Natural killer cell (primary cell): ENCODE data around the gene GNRH2. TPM values are rescaled to one million over a fixed set of nuclear protein-coding genes. Genes with fewer than 3 reads are reported as not detected.

Experiments used
- ATAC-seq, 3 donors: fragments of 150-1000 bp in 2 of 3; fragments of 200-7000 bp in 1 of 3; cut with Tn5 transposase; 1 replicate in 1 of 3; 2 replicates in 2 of 3; pipeline ENCODE4 v1.10.0; 2021; ENCODE audit warnings: mild to moderate bottlenecking in 2 of 3, moderate library complexity in 2 of 3
- DNase-seq, 2 donors: peaks; one replicate each; pipeline versions ENCODE4 v3.0.0 to v3.0.0-alpha.2; 2013 to 2021; ENCODE audit warnings: mixed read lengths in 1 of 2
- H3K27ac ChIP-seq: one replicate; pipeline ENCODE4 v1.5.1; 2013; ENCODE audit warnings: mild to moderate bottlenecking, low read length
- H3K27me3 ChIP-seq: one replicate; pipeline ENCODE4 v1.6.1; 2013; ENCODE audit warnings: low read length; ENCODE audit not compliant: control insufficient read depth, insufficient read depth
- H3K36me3 ChIP-seq: one replicate; pipeline ENCODE4 v1.6.1; 2013; ENCODE audit warnings: low read length; ENCODE audit not compliant: control insufficient read depth, insufficient read depth
- H3K4me1 ChIP-seq: one replicate; pipeline ENCODE4 v1.6.1; 2013; ENCODE audit warnings: low read length; ENCODE audit not compliant: control insufficient read depth, insufficient read depth
- H3K4me3 ChIP-seq: one replicate; pipeline ENCODE4 v1.5.1; 2013; ENCODE audit warnings: low read length
- H3K9me3 ChIP-seq: one replicate; pipeline ENCODE4 v1.6.1; 2013; ENCODE audit warnings: low read length; ENCODE audit not compliant: control insufficient read depth, insufficient read depth
- H3K27ac Mint-ChIP-seq, 2 donors: one replicate each; pipeline ENCODE4 v1.8.0; 2022; ENCODE audit warnings: mild to moderate bottlenecking in 2 of 2, mixed read lengths in 2 of 2, moderate library complexity in 1 of 2
- H3K27me3 Mint-ChIP-seq, 2 donors: one replicate each; pipeline ENCODE4 v1.8.0; 2022; ENCODE audit warnings: low read depth in 2 of 2, mixed read lengths in 2 of 2
- H3K36me3 Mint-ChIP-seq: one replicate; pipeline ENCODE4 v1.8.0; 2022; ENCODE audit warnings: mixed read lengths
- H3K4me1 Mint-ChIP-seq, 2 donors: one replicate each; pipeline ENCODE4 v1.8.0; 2022; ENCODE audit warnings: mixed read lengths in 2 of 2
- H3K4me3 Mint-ChIP-seq: one replicate; pipeline ENCODE4 v1.8.0; 2022; ENCODE audit warnings: mild to moderate bottlenecking, moderate library complexity, mixed read lengths
- H3K9me3 Mint-ChIP-seq, 2 donors: one replicate each; pipeline ENCODE4 v1.8.0; 2022; ENCODE audit warnings: mixed read lengths in 2 of 2
- CTCF ChIP-seq: fragments of 200-600 bp; IDR thresholded peaks from one replicate; pipeline ENCODE4 v1.8.0; 2022; ENCODE audit warnings: antibody characterized with exemption
- WGBS: methylation state at CpG from one replicate; pipeline ENCODE4 v1.1.7; 2013; ENCODE audit warnings: missing lambda C conversion rate; ENCODE audit not compliant: insufficient coverage; 5-methylcytosine and 5-hydroxymethylcytosine counted together
- intact Hi-C: fragments of 100-400 bp; cut with micrococcal nuclease; formaldehyde crosslinking; loops from one replicate; pipeline ENCODE4 v1.14.2; 2022
- total RNA-seq, 4 donors: library from RNA; stranded (reverse); fragments of 120-200 nt in 1 of 4; gene quantifications; one replicate each; pipeline versions ENCODE4 v1.2.3 to v1.2.4, GENCODE V29; 2013 to 2022

The GNRH2 gene
- total RNA-seq, 3 donors from 2014 or later (not counting 1 experiment from before 2014, with no cell fraction given) = 0.49 to 1.2 (median 0.68) TPM

GRCh38 chr20:3092611-3093379 lies 49.4 kb downstream of the GNRH2 start:
- peaks cover 21% of the 10 kb centered on the region for H3K27me3 ChIP-seq
- WGBS = 5% methylated on average over 81 of the region's 81 CpGs
- H3K4me3 ChIP-seq = peak overlapping the region; percentile 28
- H3K36me3 ChIP-seq = no peaks in the 10 kb centered on the region
- intact Hi-C loops = no loop called here
- peaks cover 32 to 40% of the 10 kb centered on the region in 2 donors for H3K27me3 Mint-ChIP-seq
- peaks cover 18% of the 10 kb centered on the region for H3K4me1 ChIP-seq
- TF ChIP-seq CTCF = no peak
- H3K4me3 Mint-ChIP-seq = peak overlapping the region; percentile 94
- peaks cover 5 to 7% of the 10 kb centered on the region in 2 donors for H3K4me1 Mint-ChIP-seq
- no peaks in the 10 kb centered on the region for H3K36me3 Mint-ChIP-seq
- DNase-seq (peak; percentile 53 to 69), ATAC-seq (peak; percentile 50 to 63 (median 54))
- peak overlapping the region; percentile 79 to 89 for H3K27ac Mint-ChIP-seq
- H3K9me3 Mint-ChIP-seq = no peaks in the 10 kb centered on the region
- H3K9me3 ChIP-seq = no peaks in the 10 kb centered on the region
- H3K27ac ChIP-seq = no peak overlapping the region

GRCh38 chr20:3093861-3094361 lies 50.5 kb downstream of the GNRH2 start:
- no peak overlapping the region for H3K27ac ChIP-seq
- H3K9me3 Mint-ChIP-seq = no peaks in the 10 kb centered on the region
- H3K4me3 Mint-ChIP-seq = peak overlapping the region; percentile 68
- peaks cover 32 to 38% of the 10 kb centered on the region in 2 donors for H3K27me3 Mint-ChIP-seq
- 15% methylated on average over 9 of the region's 10 CpGs for WGBS
- no peaks in the 10 kb centered on the region for H3K36me3 ChIP-seq
- H3K4me1 ChIP-seq = peaks cover 18% of the 10 kb centered on the region
- no peak overlapping the region for H3K4me3 ChIP-seq
- peaks cover 17% of the 10 kb centered on the region for H3K27me3 ChIP-seq
- DNase-seq = peak in 1 of 2 donors; percentile 72
- intact Hi-C loops = no loop called here
- peaks cover 5 to 7% of the 10 kb centered on the region in 2 donors for H3K4me1 Mint-ChIP-seq
- H3K27ac Mint-ChIP-seq = peak overlapping the region; percentile 69 to 89
- peak; percentile 37 to 60 (median 39) for ATAC-seq
- H3K36me3 Mint-ChIP-seq = no peaks in the 10 kb centered on the region
- H3K9me3 ChIP-seq = no peaks in the 10 kb centered on the region
- no peak for TF ChIP-seq CTCF

GRCh38 chr20:3094848-3095629 lies 51.6 kb downstream of the GNRH2 start:
- no peaks in the 10 kb centered on the region for H3K9me3 ChIP-seq
- no peak overlapping the region for H3K4me3 Mint-ChIP-seq
- TF ChIP-seq CTCF = no peak
- H3K36me3 Mint-ChIP-seq = no peaks in the 10 kb centered on the region
- H3K4me1 ChIP-seq = peaks cover 18% of the 10 kb centered on the region
- H3K9me3 Mint-ChIP-seq = no peaks in the 10 kb centered on the region
- DNase-seq (no peak), ATAC-seq (no peak)
- no peaks in the 10 kb centered on the region for H3K36me3 ChIP-seq
- peak overlapping the region in 1 of 2 donors; percentile 27 for H3K27ac Mint-ChIP-seq
- H3K27me3 ChIP-seq = peaks cover 17% of the 10 kb centered on the region
- intact Hi-C loops = no loop called here
- no peak overlapping the region for H3K27ac ChIP-seq
- H3K4me1 Mint-ChIP-seq = peaks cover 5 to 7% of the 10 kb centered on the region in 2 donors
- H3K4me3 ChIP-seq = no peak overlapping the region
- 91% methylated on average over 13 of the region's 13 CpGs for WGBS
- peaks cover 25 to 32% of the 10 kb centered on the region in 2 donors for H3K27me3 Mint-ChIP-seq

Other genes with a start within 250 kb of the GNRH2 start
- 1 to 10 TPM in 2 of 3 donors, under 1 TPM in 1; 0.49 to 2.3 (median 1.5) TPM for gene CPXM1, start 243.0 kb upstream of the GNRH2 start, total RNA-seq
- not detected for gene C20orf141, start 228.6 kb upstream of the GNRH2 start, total RNA-seq
- not detected for gene TMEM239, start 227.3 kb upstream of the GNRH2 start, total RNA-seq
- gene PCED1A, start 203.0 kb upstream of the GNRH2 start, total RNA-seq = 10 to 100 TPM; 70.3 to 76.5 (median 71.1) TPM
- 100 to 1,000 TPM; 108 to 118 (median 109) TPM for gene VPS16, start 202.9 kb upstream of the GNRH2 start, total RNA-seq
- 100 to 1,000 TPM; 125 to 172 (median 141) TPM for gene PTPRA, start 170.1 kb upstream of the GNRH2 start, total RNA-seq
- gene MRPS26, start 2.4 kb downstream of the GNRH2 start, total RNA-seq = 10 to 100 TPM; 17.5 to 21.3 (median 19.1) TPM
- not detected for gene OXT, start 28.0 kb downstream of the GNRH2 start, total RNA-seq
- not detected for gene AVP, start 41.1 kb downstream of the GNRH2 start, total RNA-seq
- 10 to 100 TPM; 35.3 to 40.4 (median 37.1) TPM for gene FASTKD5, start 116.2 kb downstream of the GNRH2 start, total RNA-seq
- gene UBOX5, start 116.2 kb downstream of the GNRH2 start, total RNA-seq = 10 to 100 TPM in 2 of 3 donors, 1 to 10 TPM in 1; 8.8 to 11.1 (median 10.1) TPM
- 1 to 10 TPM; 3.1 to 4.6 (median 3.3) TPM for gene LZTS3, start 129.9 kb downstream of the GNRH2 start, total RNA-seq
- gene DDRGK1, start 161.1 kb downstream of the GNRH2 start, total RNA-seq = 10 to 100 TPM; 47.8 to 52.6 (median 52.4) TPM
- gene ITPA, start 165.9 kb downstream of the GNRH2 start, total RNA-seq = 10 to 100 TPM; 49.6 to 53.2 (median 50.2) TPM
- gene SLC4A11, start 195.6 kb downstream of the GNRH2 start, total RNA-seq = under 1 TPM; 0.31 to 0.68 (median 0.32) TPM